GM20431 (cell line): ENCODE results near the gene MRPL47.

Source experiments
- in situ Hi-C: fragments of 300-500 bp; cut with MseI, MboI; formaldehyde crosslinking; loops from one replicate; pipeline ENCODE4 v1.15.0; 2020; ENCODE audit warnings: low sequenced_read_pairs; ENCODE audit not compliant: unreplicated experiment

MRPL47 gene

DNA sequence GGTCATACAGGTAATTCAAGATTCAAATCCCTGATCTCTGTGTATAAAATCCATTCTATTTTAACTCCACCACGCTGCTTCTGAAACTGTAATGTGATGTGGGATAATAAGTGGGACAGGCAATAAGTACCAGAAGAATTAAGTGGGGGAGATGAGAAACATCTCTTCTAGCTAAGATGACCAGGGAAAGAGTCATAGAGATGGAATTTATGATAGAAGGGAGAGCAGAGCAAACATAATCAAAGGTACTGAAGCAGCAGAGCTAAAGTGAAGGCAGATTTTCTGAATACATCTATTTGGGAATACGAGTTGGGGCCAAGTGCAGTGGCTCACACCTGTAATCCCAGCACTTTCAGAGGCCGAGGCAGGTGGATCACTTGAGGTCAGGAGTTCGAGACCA, 4.9 kb downstream of the MRPL47 start:
- in situ Hi-C loops = no loop called here

DNA sequence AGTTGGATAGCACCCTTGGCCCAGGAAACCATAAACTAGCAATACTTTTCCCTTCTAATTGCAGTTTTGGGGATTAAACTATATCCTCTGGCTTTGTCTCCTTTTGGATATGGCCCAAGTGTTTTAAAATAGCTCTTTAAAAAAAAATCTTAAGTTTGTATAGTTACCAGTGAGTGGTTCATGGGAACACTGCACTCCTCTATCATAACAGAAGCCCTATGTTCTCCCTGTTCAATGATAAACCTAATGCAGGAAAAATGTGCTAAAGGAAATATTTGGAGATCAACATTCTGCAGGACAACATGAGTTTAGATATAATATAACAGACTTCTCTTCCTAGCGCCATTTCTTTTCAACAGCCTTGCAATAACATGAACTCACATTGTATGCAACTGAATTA, 13.1 kb downstream of the MRPL47 start:
- in situ Hi-C loops = no loop called here

GRCh38 chr3:179590669-179591068, 13.8 kb downstream of the MRPL47 start:
- in situ Hi-C loops = no loop called here

DNA sequence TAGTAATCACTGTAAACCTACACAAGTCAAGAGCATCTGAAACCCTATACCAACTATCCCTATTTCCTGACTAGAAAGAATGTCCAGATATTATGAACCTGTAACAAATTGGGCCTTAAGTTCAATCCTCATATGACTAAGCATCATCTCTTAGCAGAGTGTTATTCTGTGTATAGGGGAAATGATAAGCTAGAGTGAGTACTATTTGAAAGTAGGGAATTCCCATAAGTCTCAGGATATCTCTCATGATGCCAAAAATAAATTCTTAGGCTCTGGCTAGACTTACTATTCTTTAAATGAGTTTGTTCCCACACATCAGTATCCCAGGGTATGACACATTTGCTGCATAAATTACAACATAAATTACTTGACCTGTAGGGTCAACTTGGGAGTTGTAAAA, 15.3 kb downstream of the MRPL47 start:
- in situ Hi-C loops = no loop called here

GRCh38 chr3:179580992-179581391, 23.4 kb downstream of the MRPL47 start:
- in situ Hi-C loops = no loop called here

DNA sequence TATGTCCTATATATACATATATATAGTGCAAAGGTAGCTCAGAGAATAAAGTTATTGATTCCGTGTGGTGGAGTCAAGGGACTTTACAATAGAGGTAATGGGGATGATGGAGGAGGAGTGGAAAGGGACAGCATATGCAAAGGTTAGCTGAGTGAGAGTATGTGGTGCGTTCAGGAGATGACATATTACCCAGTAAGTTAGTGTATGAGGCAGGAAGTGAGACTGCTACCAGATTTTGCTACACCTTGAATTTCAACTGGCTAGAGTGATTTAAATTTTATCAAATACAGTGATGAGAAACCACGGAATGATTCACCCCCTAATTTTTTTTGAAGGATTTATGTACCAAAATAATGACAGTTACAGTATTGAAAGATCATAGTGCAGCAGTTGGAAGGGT, 38.9 kb downstream of the MRPL47 start:
- in situ Hi-C loops = loop anchor here (25.0 kb wide), 1 partner anchor 553 kb away; no protein-coding TSS in a partner anchor

- in situ Hi-C loops = loop anchor here (25.0 kb wide), 1 partner anchor 551 kb away; no protein-coding TSS in a partner anchor
Measured at GRCh38 chr3:179563271-179563783, 41.1 kb downstream of the MRPL47 start.

- in situ Hi-C loops = loop anchor here (25.0 kb wide), 1 partner anchor 550 kb away; no protein-coding TSS in a partner anchor
Measured at GRCh38 chr3:179562591-179563270, 41.7 kb downstream of the MRPL47 start, which contains the start of gene ACTL6A. Gene ACTL6A, plus strand, starts transcription at chr3:179562926. Its CDS starts 167 bp downstream, at chr3:179563093.

- in situ Hi-C loops = loop anchor here (25.0 kb wide), 1 partner anchor 548 kb away; no protein-coding TSS in a partner anchor
Measured at GRCh38 chr3:179560791-179561190, 43.6 kb downstream of the MRPL47 start.

DNA sequence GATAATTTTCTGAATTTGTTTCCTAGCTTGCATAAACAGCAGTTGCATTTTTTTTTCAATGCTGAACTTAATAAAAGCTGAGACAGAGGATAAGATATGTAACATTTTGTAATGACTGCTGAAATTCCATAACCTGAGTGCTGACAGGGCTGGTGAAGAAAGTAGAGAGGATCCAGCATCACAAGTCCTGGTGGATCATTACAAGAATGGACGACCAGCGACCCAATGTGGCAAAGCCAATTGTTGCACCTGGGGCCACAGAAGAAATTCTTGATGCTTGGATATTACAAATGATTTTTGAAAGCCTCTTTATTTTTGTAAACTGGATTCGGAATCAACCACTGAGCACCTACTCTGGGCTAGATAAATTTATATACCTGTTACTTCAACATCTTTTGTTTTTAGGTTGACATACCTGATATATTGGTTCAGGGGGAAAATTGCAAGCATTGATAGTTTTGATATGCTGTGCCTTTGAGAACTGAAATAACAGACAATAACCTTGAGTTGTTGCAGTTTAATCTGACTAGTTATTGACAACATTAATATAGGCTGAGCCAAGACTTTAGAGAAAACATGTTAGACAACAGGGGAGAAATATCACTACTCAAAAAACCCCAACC, 45.6 kb downstream of the MRPL47 start:
- in situ Hi-C loops = loop anchor here (25.0 kb wide), 1 partner anchor 547 kb away; no protein-coding TSS in a partner anchor

- in situ Hi-C loops = loop anchor here (25.0 kb wide), 1 partner anchor 539 kb away; no protein-coding TSS in a partner anchor
Measured at GRCh38 chr3:179551349-179552105, 52.9 kb downstream of the MRPL47 start.

DNA sequence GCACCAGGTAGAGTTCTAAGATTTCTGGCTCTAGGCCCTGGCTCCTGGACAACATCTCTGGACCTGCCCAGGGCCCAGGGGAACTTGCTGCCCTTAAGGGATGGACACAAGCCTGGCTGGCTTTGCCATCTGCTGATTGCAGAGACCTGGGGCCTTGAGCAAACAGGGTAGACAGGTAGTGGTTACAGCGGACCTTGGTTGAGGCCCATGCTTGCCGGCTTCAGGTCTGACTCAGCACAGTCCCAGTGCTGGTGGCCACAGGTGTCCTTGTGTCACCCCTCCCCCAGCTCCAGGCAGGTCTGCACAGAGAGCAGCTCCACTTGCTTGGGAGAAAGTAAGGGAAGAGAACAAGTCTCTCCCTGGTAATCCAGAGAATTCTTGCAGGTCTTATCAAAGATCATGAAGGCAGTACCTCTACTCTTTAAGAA, 57.6 kb downstream of the MRPL47 start:
- in situ Hi-C loops = no loop called here

GRCh38 chr3:179544981-179545645, 59.3 kb downstream of the MRPL47 start:
- in situ Hi-C loops = no loop called here

GRCh38 chr3:179542375-179542774, 62.1 kb downstream of the MRPL47 start:
- in situ Hi-C loops = no loop called here

DNA sequence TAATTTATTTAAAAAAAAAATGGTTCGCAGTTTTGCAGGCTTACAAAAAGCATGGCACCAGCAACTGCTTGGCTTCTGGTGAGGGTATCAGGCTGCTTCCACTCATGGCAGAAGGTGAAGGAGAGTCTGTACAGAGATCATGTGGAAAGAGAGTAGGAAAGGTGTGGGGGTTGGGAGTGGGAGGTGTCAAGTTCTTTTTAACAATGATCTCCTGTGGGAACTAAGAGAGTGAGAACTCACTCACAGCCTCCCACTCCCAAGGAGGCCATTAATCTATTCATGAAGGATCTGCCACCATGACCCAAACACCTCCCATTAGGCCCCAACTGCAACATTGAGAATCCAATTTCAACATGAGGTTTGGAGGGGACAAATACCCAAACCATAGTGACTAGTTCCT, 62.8 kb downstream of the MRPL47 start:
- in situ Hi-C loops = no loop called here

- in situ Hi-C loops = no loop called here
Measured at GRCh38 chr3:179541094-179541493, 63.3 kb downstream of the MRPL47 start.
